ENCODE measurements around the gene CTBP1. TPM values are rescaled to one million over a fixed set of nuclear protein-coding genes. Genes with fewer than 3 reads are reported as not detected.

CTBP1 gene
- total and polyA plus RNA-seq, 9 of the 15 experiments (the other 6 are each of a cell fraction or from before 2014, with no cell fraction given) = 14.5 to 162 (median 68.2) TPM

DNA sequence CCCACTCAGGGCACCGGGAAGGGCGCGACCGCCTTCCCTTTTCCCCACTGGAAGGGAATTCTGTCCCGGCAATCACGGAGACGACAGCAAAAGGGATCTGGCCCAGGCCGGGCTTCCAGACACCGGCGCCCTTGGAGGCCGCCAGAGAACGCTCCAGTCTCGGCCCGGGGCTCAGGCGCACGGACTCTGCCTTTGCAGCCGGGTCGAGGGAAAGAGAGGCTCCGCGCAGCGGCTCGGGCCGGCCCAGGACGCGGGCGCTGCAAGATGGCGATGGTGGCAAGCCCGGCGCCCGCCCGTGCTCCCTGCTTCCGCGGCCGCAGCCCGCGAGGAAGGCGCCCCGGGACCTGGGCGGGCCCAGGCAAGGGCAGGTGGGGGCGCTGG, 1.1 kb downstream of the CTBP1 start (continued):
- TF ChIP-seq, protein P1, sequence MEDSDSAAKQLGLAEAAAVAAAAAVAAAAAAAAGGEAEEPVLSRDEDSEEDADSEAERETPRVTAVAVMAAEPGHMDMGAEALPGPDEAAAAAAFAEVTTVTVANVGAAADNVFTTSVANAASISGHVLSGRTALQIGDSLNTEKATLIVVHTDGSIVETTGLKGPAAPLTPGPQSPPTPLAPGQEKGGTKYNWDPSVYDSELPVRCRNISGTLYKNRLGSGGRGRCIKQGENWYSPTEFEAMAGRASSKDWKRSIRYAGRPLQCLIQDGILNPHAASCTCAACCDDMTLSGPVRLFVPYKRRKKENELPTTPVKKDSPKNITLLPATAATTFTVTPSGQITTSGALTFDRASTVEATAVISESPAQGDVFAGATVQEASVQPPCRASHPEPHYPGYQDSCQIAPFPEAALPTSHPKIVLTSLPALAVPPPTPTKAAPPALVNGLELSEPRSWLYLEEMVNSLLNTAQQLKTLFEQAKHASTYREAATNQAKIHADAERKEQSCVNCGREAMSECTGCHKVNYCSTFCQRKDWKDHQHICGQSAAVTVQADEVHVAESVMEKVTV (CRISPR knock-in tag; IDR thresholded peaks at IDR 0.05) = no peak
- TF ChIP-seq ZNF134 (CRISPR knock-in tag; conservative IDR thresholded peaks at IDR 0.05) (no peak), RBFOX2 (IDR thresholded peaks at IDR 0.05; ENCODE audit: low read depth, low read length) (peak; percentile 82), PML (IDR thresholded peaks at IDR 0.05; ENCODE audit: low read length) (no peak), GTF2E2 (tag; IDR thresholded peaks at IDR 0.05) (0 out of 2 replicates have a peak, but pooled peaks have one; percentile 22), ZNF668 (CRISPR knock-in tag; IDR thresholded peaks at IDR 0.05) (no peak), HDAC8 (tag; IDR thresholded peaks at IDR 0.05) (no peak), SIX5 (IDR thresholded peaks at IDR 0.05; ENCODE audit: borderline replicate concordance in 1 of 2, insufficient read depth in 1 of 2, low read depth in 1 of 2, low read length in 2 of 2) (no peak), KAT7 (CRISPR knock-in tag; IDR thresholded peaks at IDR 0.05; ENCODE audit: borderline replicate concordance) (peak; percentile 66), ATF1 (CRISPR knock-in tag; IDR thresholded peaks at IDR 0.05) (no peak), ATF1 (tag; IDR thresholded peaks at IDR 0.05) (0 out of 2 replicates have a peak, but pooled peaks have one; percentile 30), ILK (tag; IDR thresholded peaks at IDR 0.05; ENCODE audit: borderline replicate concordance, low read depth) (no peak), ZNF431 (CRISPR knock-in tag; IDR thresholded peaks at IDR 0.05) (no peak), CAMTA2 (CRISPR knock-in tag; conservative IDR thresholded peaks at IDR 0.05) (no peak), ZNF140 (CRISPR knock-in tag; IDR thresholded peaks at IDR 0.05) (no peak), TAF15 (IDR thresholded peaks at IDR 0.05; ENCODE audit: low read depth, low read length) (no peak), RHOXF2B (CRISPR knock-in tag; conservative IDR thresholded peaks at IDR 0.05) (no peak), TRIM24 (IDR thresholded peaks at IDR 0.05) (no peak), FOXP1 (CRISPR knock-in tag; IDR thresholded peaks at IDR 0.05) (no peak), GATA2 (CRISPR knock-in tag; IDR thresholded peaks at IDR 0.05) (no peak), XRCC4 (IDR thresholded peaks at IDR 0.05; ENCODE audit: extremely low read depth, insufficient read depth, insufficient read length) (no peak), KDM4B (IDR thresholded peaks at IDR 0.05; ENCODE audit: borderline replicate concordance in 2 of 2, low read depth in 1 of 2) (no peak)
- TF ChIP-seq, protein P2, sequence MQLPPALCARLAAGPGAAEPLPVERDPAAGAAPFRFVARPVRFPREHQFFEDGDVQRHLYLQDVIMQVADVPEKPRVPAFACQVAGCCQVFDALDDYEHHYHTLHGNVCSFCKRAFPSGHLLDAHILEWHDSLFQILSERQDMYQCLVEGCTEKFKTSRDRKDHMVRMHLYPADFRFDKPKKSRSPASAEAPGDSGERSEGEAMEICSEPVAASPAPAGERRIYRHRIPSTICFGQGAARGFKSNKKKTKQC (CRISPR knock-in tag; IDR thresholded peaks at IDR 0.05) = peak; percentile 73; the same call in 1 of the 2 replicates
- TF ChIP-seq, protein P3, sequence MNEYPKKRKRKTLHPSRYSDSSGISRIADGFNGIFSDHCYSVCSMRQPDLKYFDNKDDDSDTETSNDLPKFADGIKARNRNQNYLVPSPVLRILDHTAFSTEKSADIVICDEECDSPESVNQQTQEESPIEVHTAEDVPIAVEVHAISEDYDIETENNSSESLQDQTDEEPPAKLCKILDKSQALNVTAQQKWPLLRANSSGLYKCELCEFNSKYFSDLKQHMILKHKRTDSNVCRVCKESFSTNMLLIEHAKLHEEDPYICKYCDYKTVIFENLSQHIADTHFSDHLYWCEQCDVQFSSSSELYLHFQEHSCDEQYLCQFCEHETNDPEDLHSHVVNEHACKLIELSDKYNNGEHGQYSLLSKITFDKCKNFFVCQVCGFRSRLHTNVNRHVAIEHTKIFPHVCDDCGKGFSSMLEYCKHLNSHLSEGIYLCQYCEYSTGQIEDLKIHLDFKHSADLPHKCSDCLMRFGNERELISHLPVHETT (CRISPR knock-in tag; conservative IDR thresholded peaks at IDR 0.05 in 1 of 2, IDR thresholded peaks at IDR 0.05 in 1 of 2) = no peak
- TF ChIP-seq, protein P4, sequence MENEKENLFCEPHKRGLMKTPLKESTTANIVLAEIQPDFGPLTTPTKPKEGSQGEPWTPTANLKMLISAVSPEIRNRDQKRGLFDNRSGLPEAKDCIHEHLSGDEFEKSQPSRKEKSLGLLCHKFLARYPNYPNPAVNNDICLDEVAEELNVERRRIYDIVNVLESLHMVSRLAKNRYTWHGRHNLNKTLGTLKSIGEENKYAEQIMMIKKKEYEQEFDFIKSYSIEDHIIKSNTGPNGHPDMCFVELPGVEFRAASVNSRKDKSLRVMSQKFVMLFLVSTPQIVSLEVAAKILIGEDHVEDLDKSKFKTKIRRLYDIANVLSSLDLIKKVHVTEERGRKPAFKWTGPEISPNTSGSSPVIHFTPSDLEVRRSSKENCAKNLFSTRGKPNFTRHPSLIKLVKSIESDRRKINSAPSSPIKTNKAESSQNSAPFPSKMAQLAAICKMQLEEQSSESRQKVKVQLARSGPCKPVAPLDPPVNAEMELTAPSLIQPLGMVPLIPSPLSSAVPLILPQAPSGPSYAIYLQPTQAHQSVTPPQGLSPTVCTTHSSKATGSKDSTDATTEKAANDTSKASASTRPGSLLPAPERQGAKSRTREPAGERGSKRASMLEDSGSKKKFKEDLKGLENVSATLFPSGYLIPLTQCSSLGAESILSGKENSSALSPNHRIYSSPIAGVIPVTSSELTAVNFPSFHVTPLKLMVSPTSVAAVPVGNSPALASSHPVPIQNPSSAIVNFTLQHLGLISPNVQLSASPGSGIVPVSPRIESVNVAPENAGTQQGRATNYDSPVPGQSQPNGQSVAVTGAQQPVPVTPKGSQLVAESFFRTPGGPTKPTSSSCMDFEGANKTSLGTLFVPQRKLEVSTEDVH (IDR thresholded peaks at IDR 0.05; ENCODE audit: low read depth, partially characterized antibody) = no peak

All from K562 (cell line).